A549 (cell line): ENCODE data around the gene GNG7.

Experiments
- CEBPB ChIP-seq, 2 experiments: fragments of >200 bp in 1 of 2; sonication (Bioruptor Twin) in 1 of 2; formaldehyde crosslinking in 1 of 2; IDR thresholded peaks; 2 replicates each; pipeline ENCODE4 v1.6.1; 2012 to 2016
- EP300 ChIP-seq, 2 experiments: fragments of >200 bp; sonication (Bioruptor Twin); formaldehyde crosslinking; IDR thresholded peaks; 2 replicates in 1 of 2; 3 replicates in 1 of 2; pipeline ENCODE4 v1.6.1; 2016 to 2017
- GATA3 ChIP-seq: IDR thresholded peaks from 2 replicates; pipeline ENCODE4 v1.6.1; 2012; ENCODE audit warnings: borderline replicate concordance
- HOXB13 ChIP-seq: fragments of 250-450 bp; sonication (Bioruptor Pico); IDR thresholded peaks from 2 replicates; pipeline ENCODE4 v1.5.0; 2020; ENCODE audit warnings: low read depth, mild to moderate bottlenecking, moderate library complexity
- JUNB ChIP-seq: fragments of >200 bp; sonication (Bioruptor Twin); formaldehyde crosslinking; IDR thresholded peaks from 2 replicates; pipeline ENCODE4 v1.6.1; 2016
- KDM1A ChIP-seq: fragments of 200-600 bp; sonication (generic); IDR thresholded peaks from 2 replicates; pipeline ENCODE4 v1.6.1; 2016; ENCODE audit warnings: low read depth, mild to moderate bottlenecking
- MYC ChIP-seq: IDR thresholded peaks from 2 replicates; pipeline ENCODE4 v1.6.1; 2012; ENCODE audit warnings: mild to moderate bottlenecking, inconsistent platforms, low read length, improper control_type of control experiment, borderline replicate concordance
- POLR2A ChIP-seq: IDR thresholded peaks from 2 replicates; pipeline ENCODE4 v1.6.1; 2012; ENCODE audit warnings: mild to moderate bottlenecking, low read length
- SREBF2 ChIP-seq: fragments of 450-650 bp; IDR thresholded peaks from 2 replicates; pipeline ENCODE4 v1.6.1; 2014; ENCODE audit warnings: mild to moderate bottlenecking, moderate library complexity
- ZNF302 ChIP-seq: fragments of 250-450 bp; sonication (Bioruptor Pico); IDR thresholded peaks from 2 replicates; pipeline ENCODE4 v1.9.0; 2021; ENCODE audit warnings: inconsistent platforms, mild to moderate bottlenecking, moderate library complexity
- TF ChIP-seq, protein P1 (sequence below): fragments of 200-600 bp; sonication (generic); IDR thresholded peaks from 2 replicates; pipeline ENCODE4 v1.6.1; 2016; ENCODE audit warnings: antibody characterized with exemption, mild to moderate bottlenecking, moderate library complexity
- TF ChIP-seq, protein P2 (sequence below): fragments of >200 bp; sonication (Bioruptor Twin); formaldehyde crosslinking; IDR thresholded peaks from 3 replicates; pipeline ENCODE4 v1.5.1; 2016
- TF ChIP-seq, protein P3 (sequence below): IDR thresholded peaks from 2 replicates; pipeline ENCODE4 v1.6.1; 2012
- TF ChIP-seq, protein P4 (sequence below): IDR thresholded peaks from 2 replicates; pipeline ENCODE4 v1.6.1; 2012; ENCODE audit warnings: low read depth, borderline replicate concordance

DNA sequence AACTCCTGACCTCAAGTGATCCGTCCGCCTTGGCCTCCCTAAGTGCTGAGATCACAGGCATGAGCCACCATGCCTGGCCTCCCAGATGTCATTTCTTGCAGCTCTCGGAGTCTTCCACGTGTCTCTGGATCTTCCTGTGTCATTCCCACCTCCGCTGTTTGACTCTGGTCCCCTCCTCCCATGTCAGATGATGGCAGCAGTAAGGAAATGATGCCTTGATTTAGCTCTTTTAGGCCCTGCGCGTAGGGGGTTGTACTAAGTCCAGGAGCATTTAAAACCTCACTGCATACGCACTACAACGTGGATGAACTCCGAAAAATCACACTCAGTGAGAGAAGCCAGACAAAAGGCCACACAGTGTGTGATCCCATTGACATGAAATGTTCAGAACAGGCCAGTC is 113.1 kb downstream of the GNG7 start:
- TF ChIP-seq EP300 (IDR thresholded peaks at IDR 0.05) (no peak), ZNF302 (no peak), MYC (no peak), CEBPB (IDR thresholded peaks at IDR 0.05) (no peak), SREBF2 (no peak), HOXB13 (CRISPR knock-in tag) (no peak), KDM1A (no peak), POLR2A (no peak), GATA3 (no peak), JUNB (no peak)
- TF ChIP-seq, protein P1, sequence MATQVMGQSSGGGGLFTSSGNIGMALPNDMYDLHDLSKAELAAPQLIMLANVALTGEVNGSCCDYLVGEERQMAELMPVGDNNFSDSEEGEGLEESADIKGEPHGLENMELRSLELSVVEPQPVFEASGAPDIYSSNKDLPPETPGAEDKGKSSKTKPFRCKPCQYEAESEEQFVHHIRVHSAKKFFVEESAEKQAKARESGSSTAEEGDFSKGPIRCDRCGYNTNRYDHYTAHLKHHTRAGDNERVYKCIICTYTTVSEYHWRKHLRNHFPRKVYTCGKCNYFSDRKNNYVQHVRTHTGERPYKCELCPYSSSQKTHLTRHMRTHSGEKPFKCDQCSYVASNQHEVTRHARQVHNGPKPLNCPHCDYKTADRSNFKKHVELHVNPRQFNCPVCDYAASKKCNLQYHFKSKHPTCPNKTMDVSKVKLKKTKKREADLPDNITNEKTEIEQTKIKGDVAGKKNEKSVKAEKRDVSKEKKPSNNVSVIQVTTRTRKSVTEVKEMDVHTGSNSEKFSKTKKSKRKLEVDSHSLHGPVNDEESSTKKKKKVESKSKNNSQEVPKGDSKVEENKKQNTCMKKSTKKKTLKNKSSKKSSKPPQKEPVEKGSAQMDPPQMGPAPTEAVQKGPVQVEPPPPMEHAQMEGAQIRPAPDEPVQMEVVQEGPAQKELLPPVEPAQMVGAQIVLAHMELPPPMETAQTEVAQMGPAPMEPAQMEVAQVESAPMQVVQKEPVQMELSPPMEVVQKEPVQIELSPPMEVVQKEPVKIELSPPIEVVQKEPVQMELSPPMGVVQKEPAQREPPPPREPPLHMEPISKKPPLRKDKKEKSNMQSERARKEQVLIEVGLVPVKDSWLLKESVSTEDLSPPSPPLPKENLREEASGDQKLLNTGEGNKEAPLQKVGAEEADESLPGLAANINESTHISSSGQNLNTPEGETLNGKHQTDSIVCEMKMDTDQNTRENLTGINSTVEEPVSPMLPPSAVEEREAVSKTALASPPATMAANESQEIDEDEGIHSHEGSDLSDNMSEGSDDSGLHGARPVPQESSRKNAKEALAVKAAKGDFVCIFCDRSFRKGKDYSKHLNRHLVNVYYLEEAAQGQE: no peak
- TF ChIP-seq, protein P2, sequence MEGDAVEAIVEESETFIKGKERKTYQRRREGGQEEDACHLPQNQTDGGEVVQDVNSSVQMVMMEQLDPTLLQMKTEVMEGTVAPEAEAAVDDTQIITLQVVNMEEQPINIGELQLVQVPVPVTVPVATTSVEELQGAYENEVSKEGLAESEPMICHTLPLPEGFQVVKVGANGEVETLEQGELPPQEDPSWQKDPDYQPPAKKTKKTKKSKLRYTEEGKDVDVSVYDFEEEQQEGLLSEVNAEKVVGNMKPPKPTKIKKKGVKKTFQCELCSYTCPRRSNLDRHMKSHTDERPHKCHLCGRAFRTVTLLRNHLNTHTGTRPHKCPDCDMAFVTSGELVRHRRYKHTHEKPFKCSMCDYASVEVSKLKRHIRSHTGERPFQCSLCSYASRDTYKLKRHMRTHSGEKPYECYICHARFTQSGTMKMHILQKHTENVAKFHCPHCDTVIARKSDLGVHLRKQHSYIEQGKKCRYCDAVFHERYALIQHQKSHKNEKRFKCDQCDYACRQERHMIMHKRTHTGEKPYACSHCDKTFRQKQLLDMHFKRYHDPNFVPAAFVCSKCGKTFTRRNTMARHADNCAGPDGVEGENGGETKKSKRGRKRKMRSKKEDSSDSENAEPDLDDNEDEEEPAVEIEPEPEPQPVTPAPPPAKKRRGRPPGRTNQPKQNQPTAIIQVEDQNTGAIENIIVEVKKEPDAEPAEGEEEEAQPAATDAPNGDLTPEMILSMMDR: no peak
- TF ChIP-seq, protein P3, sequence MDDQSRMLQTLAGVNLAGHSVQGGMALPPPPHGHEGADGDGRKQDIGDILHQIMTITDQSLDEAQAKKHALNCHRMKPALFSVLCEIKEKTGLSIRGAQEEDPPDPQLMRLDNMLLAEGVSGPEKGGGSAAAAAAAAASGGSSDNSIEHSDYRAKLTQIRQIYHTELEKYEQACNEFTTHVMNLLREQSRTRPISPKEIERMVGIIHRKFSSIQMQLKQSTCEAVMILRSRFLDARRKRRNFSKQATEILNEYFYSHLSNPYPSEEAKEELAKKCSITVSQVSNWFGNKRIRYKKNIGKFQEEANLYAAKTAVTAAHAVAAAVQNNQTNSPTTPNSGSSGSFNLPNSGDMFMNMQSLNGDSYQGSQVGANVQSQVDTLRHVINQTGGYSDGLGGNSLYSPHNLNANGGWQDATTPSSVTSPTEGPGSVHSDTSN: no peak
- TF ChIP-seq, protein P4, sequence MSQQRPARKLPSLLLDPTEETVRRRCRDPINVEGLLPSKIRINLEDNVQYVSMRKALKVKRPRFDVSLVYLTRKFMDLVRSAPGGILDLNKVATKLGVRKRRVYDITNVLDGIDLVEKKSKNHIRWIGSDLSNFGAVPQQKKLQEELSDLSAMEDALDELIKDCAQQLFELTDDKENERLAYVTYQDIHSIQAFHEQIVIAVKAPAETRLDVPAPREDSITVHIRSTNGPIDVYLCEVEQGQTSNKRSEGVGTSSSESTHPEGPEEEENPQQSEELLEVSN: no peak
